GM10266 (cell line): ENCODE results near the gene MTREX.

Experiments used
- DNase-seq: peaks from one replicate; pipeline ENCODE4 v3.0.0; 2012; ENCODE audit errors: extremely low spot score
- TF ChIP-seq, protein P1 (sequence below): IDR thresholded peaks from 2 replicates; pipeline ENCODE4 v1.5.1; 2012; ENCODE audit warnings: mild to moderate bottlenecking, low read depth; ENCODE audit not compliant: control insufficient read depth, insufficient read depth; ENCODE audit errors: missing control alignments

MTREX gene

GRCh38 chr5:55438998-55439397 lies 131.2 kb downstream of the MTREX start:
- TF ChIP-seq, protein P1, sequence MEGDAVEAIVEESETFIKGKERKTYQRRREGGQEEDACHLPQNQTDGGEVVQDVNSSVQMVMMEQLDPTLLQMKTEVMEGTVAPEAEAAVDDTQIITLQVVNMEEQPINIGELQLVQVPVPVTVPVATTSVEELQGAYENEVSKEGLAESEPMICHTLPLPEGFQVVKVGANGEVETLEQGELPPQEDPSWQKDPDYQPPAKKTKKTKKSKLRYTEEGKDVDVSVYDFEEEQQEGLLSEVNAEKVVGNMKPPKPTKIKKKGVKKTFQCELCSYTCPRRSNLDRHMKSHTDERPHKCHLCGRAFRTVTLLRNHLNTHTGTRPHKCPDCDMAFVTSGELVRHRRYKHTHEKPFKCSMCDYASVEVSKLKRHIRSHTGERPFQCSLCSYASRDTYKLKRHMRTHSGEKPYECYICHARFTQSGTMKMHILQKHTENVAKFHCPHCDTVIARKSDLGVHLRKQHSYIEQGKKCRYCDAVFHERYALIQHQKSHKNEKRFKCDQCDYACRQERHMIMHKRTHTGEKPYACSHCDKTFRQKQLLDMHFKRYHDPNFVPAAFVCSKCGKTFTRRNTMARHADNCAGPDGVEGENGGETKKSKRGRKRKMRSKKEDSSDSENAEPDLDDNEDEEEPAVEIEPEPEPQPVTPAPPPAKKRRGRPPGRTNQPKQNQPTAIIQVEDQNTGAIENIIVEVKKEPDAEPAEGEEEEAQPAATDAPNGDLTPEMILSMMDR = no peak
- no peak for DNase-seq

DNA sequence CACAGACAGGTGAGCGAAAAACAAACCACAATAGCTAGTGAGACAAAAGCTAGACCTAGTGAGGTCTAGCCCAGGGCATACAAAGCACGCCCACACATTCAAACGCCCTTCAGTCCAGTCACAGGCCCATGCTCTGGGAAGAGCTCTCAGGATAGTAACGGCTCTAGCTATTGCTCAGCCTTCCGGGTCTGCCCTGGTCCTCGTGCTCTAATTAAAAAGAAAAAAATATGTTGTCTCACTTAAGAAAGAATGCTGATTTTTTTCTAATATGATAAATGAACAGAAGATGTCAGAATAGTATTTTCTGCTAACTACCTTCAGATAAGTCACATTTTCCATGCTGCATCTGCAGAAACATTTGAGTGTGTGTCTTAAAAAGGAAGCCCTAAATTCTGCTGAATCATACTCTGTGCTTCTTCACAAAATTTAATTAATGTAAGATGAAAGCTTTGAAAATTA lies 132.4 kb downstream of the MTREX start:
- no peak for DNase-seq
- TF ChIP-seq, protein P1 = no peak

- no peak for DNase-seq
- TF ChIP-seq, protein P1 = no peak
Measured at GRCh38 chr5:55441107-55441771, 133.4 kb downstream of the MTREX start.

DNA sequence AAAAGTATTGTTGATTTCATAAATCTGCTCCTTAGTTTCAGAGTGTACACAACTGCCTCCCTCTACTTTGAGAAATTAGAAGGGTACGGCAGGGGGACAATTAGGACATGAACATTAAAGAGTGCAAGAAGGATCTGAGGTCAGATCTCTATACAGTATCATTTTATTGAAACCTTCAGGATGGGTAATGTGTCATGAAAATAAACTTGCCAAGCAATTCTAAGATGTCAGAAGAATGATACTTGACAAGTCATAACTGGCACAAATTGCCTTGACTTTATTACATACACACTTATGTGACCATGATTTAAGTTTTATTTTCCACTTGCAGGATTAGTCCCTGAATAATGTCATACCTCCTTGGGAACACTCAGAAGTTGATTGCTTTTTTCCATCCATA lies 134.2 kb downstream of the MTREX start:
- no peak for DNase-seq
- TF ChIP-seq, protein P1 = no peak

GRCh38 chr5:55445791-55446190 lies 138.0 kb downstream of the MTREX start:
- TF ChIP-seq, protein P1 = no peak
- no peak for DNase-seq

DNA sequence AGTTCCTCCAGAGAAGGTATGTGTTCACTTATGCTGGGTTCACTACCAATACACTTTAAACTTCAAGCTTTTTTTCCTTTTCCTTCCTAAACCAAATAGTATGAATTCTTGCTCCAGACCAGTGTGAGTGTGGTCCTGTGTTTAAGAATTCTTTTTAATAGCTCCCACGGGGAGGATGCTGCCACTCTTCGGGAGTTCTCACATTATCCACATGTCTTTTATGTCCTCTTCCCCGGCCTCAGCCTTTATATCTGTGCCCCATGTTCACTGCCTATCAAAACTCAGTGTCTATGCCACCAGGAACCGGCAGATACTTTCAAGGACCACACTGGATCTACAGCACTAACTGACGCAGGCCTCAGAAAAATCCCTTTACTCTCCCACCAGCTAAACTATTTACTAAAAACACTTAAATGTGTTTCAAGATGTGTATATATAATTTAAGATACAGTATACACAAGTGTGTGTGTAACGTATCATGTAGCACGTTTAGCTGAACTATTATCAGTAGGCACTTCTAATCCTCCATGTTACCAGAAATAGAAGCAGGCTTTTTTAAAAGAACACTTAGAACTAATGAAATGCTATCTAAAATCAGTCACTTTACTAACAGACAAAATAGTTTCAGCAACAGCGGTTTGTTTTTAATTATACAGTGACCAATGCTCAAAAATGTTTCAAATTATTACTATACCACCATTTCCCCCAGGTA lies 139.0 kb downstream of the MTREX start:
- DNase-seq = no peak
- TF ChIP-seq, protein P1 = no peak
